DMS 273 (cell line): Measurements from ENCODE around the gene OR5A1.

Experiments used
- DNase-seq: peaks from one replicate; lab custom pipeline; 2025; ENCODE audit not compliant: unreplicated experiment; lab: John Stamatoyannopoulos, UW

Gene OR5A1

GRCh38 chr11:59475176-59475575 is 38.9 kb downstream of the OR5A1 start:
- no peak for DNase-seq

GRCh38 chr11:59479906-59480305 is 43.6 kb downstream of the OR5A1 start:
- no peak for DNase-seq

GRCh38 chr11:59480359-59480758 is 44.1 kb downstream of the OR5A1 start:
- DNase-seq: no peak
